ENCODE data around the gene RPS6KA4.

GRCh38 chr11:64327993-64328392, 31.0 kb upstream of the RPS6KA4 start:
- TF ChIP-seq EZH2 (IDR thresholded peaks at IDR 0.05; ENCODE audit: borderline replicate concordance, low read length) (no peak), CTCF (conservative IDR thresholded peaks at IDR 0.05 in 1 of 2, IDR thresholded peaks at IDR 0.05 in 1 of 2; ENCODE audit: extremely low read depth in 1 of 2, insufficient read depth in 1 of 2, low read depth in 1 of 2, low read length in 2 of 2) (no peak)
